GM18498 (cell line): ENCODE measurements around the gene MAP3K4.

Experiments
- ATAC-seq: cut with Tn5 transposase; IDR thresholded peaks from one replicate; pipeline ENCODE4 v1.9.1; 2021; ENCODE audit warnings: mild to moderate bottlenecking, moderate library complexity; ENCODE audit not compliant: unreplicated experiment

The MAP3K4 gene

DNA sequence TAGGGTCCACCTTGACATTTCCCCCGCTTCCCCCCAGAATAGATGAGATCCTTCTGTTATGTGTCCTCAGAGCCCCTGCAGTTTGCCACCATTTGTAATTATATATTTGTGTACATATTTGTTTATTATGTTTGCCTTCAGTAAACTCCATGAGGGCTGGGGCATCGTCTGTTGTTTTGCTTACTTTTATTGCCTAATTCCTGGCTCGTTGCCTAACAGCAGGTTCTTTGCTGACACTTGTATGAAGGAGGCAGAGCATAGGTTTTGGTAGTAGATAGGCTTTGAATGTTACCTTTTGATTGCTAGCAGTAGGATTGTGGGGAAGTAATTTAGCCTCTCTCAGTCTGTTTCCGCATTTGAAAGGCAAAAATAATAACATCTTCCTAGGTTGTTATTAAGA is 9.9 kb downstream of the MAP3K4 start:
- ATAC-seq, result no peak

DNA sequence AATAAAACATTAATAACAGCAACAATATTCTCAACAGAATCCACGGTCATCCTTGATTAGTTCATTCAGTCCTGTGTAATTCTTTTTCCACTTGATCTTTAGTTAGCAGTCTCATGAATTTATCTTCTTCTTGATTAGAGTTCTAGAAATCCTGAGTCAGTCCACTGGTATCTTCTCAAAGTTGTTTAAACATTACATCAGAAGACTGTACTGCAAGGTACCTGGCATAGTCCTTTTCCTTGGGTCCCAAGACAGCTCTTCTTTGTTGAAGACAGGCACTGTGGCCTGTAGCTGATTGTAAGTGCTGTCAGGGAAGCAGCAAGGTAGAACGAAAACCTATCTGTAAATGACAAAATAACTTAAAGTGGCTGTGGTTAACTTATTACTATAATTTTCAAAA is 11.8 kb downstream of the MAP3K4 start:
- no peak for ATAC-seq

DNA sequence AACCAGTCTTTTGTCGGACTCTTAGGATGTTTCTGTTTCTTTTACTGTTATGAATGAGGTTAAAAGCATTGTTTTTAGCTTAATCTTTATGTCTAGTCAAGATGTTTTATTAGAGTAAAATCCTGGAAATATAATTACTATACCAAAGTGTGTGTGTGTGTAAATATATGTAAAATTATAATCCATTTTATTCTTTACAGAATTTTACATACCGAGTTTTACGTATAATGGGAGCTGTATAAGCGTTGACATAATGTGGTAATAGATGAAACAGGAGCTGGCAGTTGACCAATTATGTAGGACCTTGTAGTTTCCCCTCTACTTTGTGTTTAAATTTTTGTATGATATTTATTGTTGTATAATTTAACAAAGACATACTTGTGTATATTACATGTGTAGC is 16.7 kb downstream of the MAP3K4 start:
- ATAC-seq, result no peak

GRCh38 chr6:161009991-161010390 is 18.4 kb downstream of the MAP3K4 start:
- ATAC-seq, result no peak

DNA sequence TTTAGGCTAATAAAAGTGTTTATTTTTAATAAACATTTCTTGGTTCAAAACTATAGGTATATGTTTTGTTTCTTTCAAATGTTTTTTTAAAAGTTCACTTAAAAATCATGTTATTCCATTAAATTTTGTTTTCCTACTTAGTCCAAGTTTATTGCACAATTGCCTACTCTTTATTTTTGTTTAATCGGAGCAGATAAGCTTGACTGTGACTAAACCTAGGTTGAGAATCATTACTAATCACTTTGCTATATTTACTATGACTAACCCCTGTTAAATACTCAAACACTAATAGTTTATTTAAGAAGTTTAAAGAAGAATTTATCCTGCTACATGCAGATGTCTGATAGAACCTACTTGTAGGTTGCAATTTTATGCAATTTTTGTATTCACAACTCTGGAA is 18.8 kb downstream of the MAP3K4 start:
- no peak for ATAC-seq

GRCh38 chr6:161011492-161012480 is 20.2 kb downstream of the MAP3K4 start:
- ATAC-seq, result no peak

- no peak for ATAC-seq
These were observed 22.1 kb downstream of the MAP3K4 start for GRCh38 chr6:161013695-161014094.

DNA sequence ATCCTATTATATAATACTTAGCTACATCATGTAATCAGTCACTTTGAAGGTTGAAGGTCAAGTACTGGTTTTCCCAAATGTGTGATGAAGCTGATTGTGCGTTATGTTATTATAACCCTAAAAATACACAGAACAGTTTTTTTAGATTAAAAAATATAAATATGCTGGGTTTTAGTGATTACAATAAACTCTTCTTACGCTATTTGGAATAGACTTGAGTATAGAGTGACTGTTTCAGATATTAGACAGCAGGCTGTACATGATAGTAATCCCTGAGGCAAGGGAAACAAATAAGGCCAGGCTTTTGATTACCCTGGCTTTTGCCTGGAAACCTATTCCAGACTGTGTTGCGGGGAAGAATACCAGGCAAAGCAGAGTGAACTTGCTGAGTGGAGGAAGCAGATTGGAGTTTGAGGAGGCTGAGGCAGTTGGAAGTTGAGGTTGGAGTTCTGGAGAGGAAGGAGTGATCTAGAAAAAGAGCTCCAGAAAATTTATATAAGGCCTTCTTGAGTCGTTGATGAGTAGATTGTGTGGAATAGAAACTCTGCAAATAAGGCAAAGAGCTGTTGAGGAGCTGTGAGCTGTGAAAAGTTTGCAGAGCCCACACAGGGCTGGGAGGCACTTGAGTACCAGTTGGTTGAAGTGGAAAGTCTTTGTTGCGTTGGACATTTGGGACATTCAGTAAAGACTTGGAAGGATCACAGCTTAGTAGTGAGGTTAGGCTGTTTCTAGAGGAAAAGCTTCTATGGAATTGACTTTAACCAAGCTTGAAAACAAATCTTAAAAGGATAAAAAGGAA is 26.4 kb downstream of the MAP3K4 start:
- ATAC-seq, result no peak

GRCh38 chr6:161019324-161019839 is 27.8 kb downstream of the MAP3K4 start:
- no peak for ATAC-seq

GRCh38 chr6:161021543-161021942 is 30.0 kb downstream of the MAP3K4 start:
- no peak for ATAC-seq

GRCh38 chr6:161021998-161022743 is 30.6 kb downstream of the MAP3K4 start:
- no peak for ATAC-seq

GRCh38 chr6:161023316-161023715 is 31.7 kb downstream of the MAP3K4 start:
- ATAC-seq, result no peak

GRCh38 chr6:161024364-161024920 is 32.9 kb downstream of the MAP3K4 start:
- no peak for ATAC-seq

- ATAC-seq, result no peak
These were observed 35.8 kb downstream of the MAP3K4 start for GRCh38 chr6:161027385-161027784.

DNA sequence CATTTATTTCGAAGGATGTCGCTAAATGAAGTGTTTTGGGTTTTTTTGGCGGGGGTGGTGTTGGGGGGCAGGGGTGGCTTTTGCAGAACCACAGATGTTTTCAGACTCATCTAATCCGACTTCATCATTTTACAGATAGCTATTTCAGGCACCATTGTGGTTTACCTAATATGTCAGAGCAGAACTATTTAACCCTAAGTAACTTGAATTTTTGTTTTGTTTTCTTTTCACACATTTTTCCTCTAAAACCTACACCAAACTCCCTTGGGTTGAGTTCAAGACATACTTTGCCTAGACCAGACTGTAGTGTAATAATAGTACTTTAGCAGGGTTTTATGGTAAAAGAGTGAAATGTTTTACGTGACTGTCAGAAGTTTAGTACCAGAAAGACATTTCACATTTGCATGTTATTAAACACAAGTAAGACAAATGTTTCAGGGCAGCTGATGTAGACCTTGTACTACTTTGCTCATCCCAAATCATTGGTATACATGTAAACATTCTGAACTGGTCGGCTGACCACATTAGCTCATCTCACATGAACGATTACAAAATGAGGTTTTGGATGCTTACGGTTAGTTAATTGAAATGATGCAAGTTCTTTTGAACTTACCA is 37.7 kb downstream of the MAP3K4 start:
- ATAC-seq, result peak; percentile 80

GRCh38 chr6:161031721-161032495 is 40.3 kb downstream of the MAP3K4 start:
- ATAC-seq, result no peak

DNA sequence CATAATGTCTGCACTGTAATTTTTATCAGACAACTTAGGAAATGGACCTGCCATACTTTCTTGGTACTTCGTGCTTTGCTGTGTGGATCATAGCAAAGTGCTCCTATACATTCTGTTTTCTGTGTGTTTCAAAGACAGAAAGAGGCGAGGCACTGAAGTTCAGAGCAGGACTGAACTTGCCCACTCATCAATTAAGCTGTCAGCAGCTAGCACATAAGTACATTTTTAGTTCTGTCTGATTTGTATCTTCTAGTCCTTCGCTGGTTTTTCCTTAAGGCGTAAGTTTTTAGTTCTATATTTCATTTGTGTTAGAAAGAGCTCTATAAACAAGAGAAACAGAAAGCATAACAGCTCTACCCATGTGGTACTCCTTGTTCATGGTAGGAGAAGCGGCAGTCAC is 42.1 kb downstream of the MAP3K4 start:
- no peak for ATAC-seq

GRCh38 chr6:161035182-161035980 is 43.8 kb downstream of the MAP3K4 start:
- no peak for ATAC-seq

- no peak for ATAC-seq
These were observed 44.4 kb downstream of the MAP3K4 start for GRCh38 chr6:161035981-161036263.
